Dermis blood vessel endothelial cell (primary cell): ENCODE results near the gene EID2. TPM values are rescaled to one million over a fixed set of nuclear protein-coding genes. Genes with fewer than 3 reads are reported as not detected.

Experiments used
- DNase-seq: peaks from one replicate; pipeline ENCODE4 v3.0.0; 2010
- total RNA-seq: library from RNA; depleted of rRNA; stranded (reverse); fragments of >200 nt; gene quantifications from 2 replicates; pipeline ENCODE4 v1.2.3, GENCODE V29; 2014

The EID2 gene
- total RNA-seq, 1 donor from 2014 or later: 16.2 TPM

- no peak for DNase-seq
These were observed 6.2 kb downstream of the EID2 start for GRCh38 chr19:39533791-39534190.

GRCh38 chr19:39533003-39533512 is 6.9 kb downstream of the EID2 start:
- no peak for DNase-seq

GRCh38 chr19:39532233-39533002 is 7.5 kb downstream of the EID2 start, which contains the start of gene EID2B:
EID2B (minus strand) TSS chr19:39532852; CDS start chr19:39532802, 50 bp downstream.
- DNase-seq: peak; percentile 98

GRCh38 chr19:39531834-39532232 is 8.1 kb downstream of the EID2 start:
- DNase-seq: no peak

GRCh38 chr19:39525205-39525604 is 14.8 kb downstream of the EID2 start:
- no peak for DNase-seq

GRCh38 chr19:39524495-39524894 is 15.5 kb downstream of the EID2 start:
- DNase-seq: no peak

- no peak for DNase-seq
These were observed 19.1 kb downstream of the EID2 start for GRCh38 chr19:39520541-39521484.

- DNase-seq: no peak
These were observed 21.0 kb downstream of the EID2 start for GRCh38 chr19:39518975-39519374.

GRCh38 chr19:39518458-39518857 is 21.5 kb downstream of the EID2 start:
- no peak for DNase-seq

- DNase-seq: no peak
These were observed 22.5 kb downstream of the EID2 start for GRCh38 chr19:39517432-39517831.

GRCh38 chr19:39516270-39516669 is 23.7 kb downstream of the EID2 start:
- no peak for DNase-seq

- DNase-seq: no peak
These were observed 24.3 kb downstream of the EID2 start for GRCh38 chr19:39515551-39516191.

GRCh38 chr19:39514840-39515550 is 25.0 kb downstream of the EID2 start, which contains the start of gene SELENOV:
SELENOV (plus strand) TSS chr19:39515139; CDS start chr19:39515213, 74 bp downstream.
- no peak for DNase-seq

- no peak for DNase-seq
These were observed 27.0 kb downstream of the EID2 start for GRCh38 chr19:39512988-39513387.

GRCh38 chr19:39509233-39509632 is 30.7 kb downstream of the EID2 start:
- DNase-seq: no peak

- DNase-seq: no peak
These were observed 31.3 kb downstream of the EID2 start for GRCh38 chr19:39508629-39509028.

GRCh38 chr19:39507715-39508364 is 32.1 kb downstream of the EID2 start:
- no peak for DNase-seq

GRCh38 chr19:39506944-39507714 is 32.8 kb downstream of the EID2 start:
- DNase-seq: peak; percentile 78

GRCh38 chr19:39506598-39506943 is 33.4 kb downstream of the EID2 start:
- DNase-seq: no peak

- DNase-seq: peak; percentile 84
These were observed 37.1 kb downstream of the EID2 start for GRCh38 chr19:39502640-39503417.
